Cardiac muscle cell (in vitro differentiated cells and primary cell): ENCODE results near the gene C14orf39. TPM values are rescaled to one million over a fixed set of nuclear protein-coding genes. Genes with fewer than 3 reads are reported as not detected.
"Not testable (repeated sequence)": the region's sequence is repeated elsewhere in the genome, so short reads cannot be mapped to it uniquely, and the experiment has no call there.

Source experiments
- DNase-seq, 2 donors: peaks; one replicate each; pipeline versions ENCODE4 v3.0.0 to v3.0.0-alpha.2; 2010 to 2017; ENCODE audit warnings: low read depth in 1 of 2, low spot score in 1 of 2
- H3K27ac ChIP-seq: fragments of 200-600 bp; sonication (generic); 2 replicates; pipeline ENCODE4 v1.5.1; 2016
- H3K27me3 ChIP-seq: fragments of 200-600 bp; sonication (generic); 2 replicates; pipeline ENCODE4 v1.6.0; 2016; ENCODE audit warnings: control low read depth
- H3K36me3 ChIP-seq: fragments of 200-600 bp; sonication (generic); 2 replicates; pipeline ENCODE4 v1.5.1; 2016; ENCODE audit warnings: control low read depth
- H3K4me1 ChIP-seq: fragments of 200-600 bp; sonication (generic); 2 replicates; pipeline ENCODE4 v1.8.1; 2017; ENCODE audit warnings: low read depth, mild to moderate bottlenecking, mixed run types
- H3K4me3 ChIP-seq: fragments of 200-600 bp; sonication (generic); 2 replicates; pipeline ENCODE4 v1.5.1; 2016; ENCODE audit warnings: mild to moderate bottlenecking
- H3K9me3 ChIP-seq: fragments of 200-600 bp; sonication (generic); 2 replicates; pipeline ENCODE4 v1.5.1; 2017; ENCODE audit warnings: low read depth, mild to moderate bottlenecking, control low read depth
- polyA plus RNA-seq: library from polyadenylated mRNA; unstranded; fragments of >200 nt; fragmentation: Nextera tagmentation; extraction: Ambion mirVana; gene quantifications from 2 replicates; pipeline ENCODE4 v1.2.1, GENCODE V29; 2016
- total RNA-seq: library from RNA; depleted of rRNA; stranded (reverse); fragments of >200 nt; gene quantifications from 2 replicates; pipeline ENCODE4 v1.2.3, GENCODE V29; 2016
- TF ChIP-seq, protein P1 (sequence below): IDR thresholded peaks from 2 replicates; pipeline ENCODE4 v1.5.1; 2012; ENCODE audit warnings: low read depth, mild to moderate bottlenecking, low read length

C14orf39 gene
- total and polyA plus RNA-seq, 2 experiments from 2014 or later = 1.5 to 2.2 TPM

DNA sequence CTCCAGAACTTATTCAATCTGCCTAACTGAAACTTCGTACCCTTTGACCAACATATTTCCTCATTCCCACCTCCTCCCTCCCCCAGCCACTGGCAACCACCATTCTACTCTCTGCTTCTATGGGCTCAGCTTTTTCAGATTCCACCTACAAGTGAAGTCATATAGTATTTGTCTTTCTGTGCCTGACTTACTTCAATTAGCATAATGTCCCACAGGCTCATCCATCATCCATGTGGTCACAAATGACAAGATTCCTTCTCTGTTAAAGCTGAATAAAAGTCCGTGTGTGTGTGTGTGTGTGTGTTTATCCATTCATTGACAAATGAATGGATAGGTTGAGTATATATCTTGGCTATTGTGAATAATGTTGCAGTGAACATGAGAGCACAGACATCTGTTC lies 1.3 kb upstream of the C14orf39 start:
- Histone ChIP-seq H3K4me1 (no peaks in the 10 kb centered on the region), H3K27me3 (peaks cover 52% of the 10 kb centered on the region)

DNA sequence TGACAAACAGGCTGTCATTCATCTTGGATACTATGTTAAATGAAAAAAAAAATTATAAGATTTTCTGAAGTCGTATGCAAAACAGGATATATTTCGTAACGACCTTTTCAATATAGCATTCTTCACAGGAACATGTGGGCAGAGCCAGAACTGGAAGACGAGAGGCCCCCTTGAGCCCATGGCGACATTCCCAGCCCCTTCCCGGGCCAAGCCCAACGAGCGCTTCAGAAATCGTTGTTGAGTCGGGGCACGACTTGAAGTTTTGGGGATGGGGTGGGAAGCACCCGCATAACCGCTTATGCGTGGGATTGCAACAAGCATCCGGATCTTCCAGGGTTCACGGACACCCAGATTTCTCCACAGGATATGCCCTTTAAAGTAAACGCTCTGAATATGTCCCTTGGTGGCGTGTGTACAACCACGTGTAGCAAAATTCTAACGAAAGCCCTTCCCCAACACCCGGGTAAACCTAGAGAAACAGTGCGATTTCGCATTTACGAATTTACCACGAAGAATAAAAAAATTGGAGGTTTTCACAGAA lies 736 bp downstream of the C14orf39 start:
- Histone ChIP-seq H3K9me3 (no peaks in the 10 kb centered on the region), H3K36me3 (no peaks in the 10 kb centered on the region), H3K4me1 (no peaks in the 10 kb centered on the region), H3K27me3 (peaks cover 41% of the 10 kb centered on the region), H3K27ac (no peak overlapping the region), H3K4me3 (peak overlapping the region; percentile 56)
- DNase-seq = peak in 1 of 2 donors; percentile 22
- TF ChIP-seq, protein P1, sequence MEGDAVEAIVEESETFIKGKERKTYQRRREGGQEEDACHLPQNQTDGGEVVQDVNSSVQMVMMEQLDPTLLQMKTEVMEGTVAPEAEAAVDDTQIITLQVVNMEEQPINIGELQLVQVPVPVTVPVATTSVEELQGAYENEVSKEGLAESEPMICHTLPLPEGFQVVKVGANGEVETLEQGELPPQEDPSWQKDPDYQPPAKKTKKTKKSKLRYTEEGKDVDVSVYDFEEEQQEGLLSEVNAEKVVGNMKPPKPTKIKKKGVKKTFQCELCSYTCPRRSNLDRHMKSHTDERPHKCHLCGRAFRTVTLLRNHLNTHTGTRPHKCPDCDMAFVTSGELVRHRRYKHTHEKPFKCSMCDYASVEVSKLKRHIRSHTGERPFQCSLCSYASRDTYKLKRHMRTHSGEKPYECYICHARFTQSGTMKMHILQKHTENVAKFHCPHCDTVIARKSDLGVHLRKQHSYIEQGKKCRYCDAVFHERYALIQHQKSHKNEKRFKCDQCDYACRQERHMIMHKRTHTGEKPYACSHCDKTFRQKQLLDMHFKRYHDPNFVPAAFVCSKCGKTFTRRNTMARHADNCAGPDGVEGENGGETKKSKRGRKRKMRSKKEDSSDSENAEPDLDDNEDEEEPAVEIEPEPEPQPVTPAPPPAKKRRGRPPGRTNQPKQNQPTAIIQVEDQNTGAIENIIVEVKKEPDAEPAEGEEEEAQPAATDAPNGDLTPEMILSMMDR = no peak

More for the DNA sequence above, 1.3 kb upstream of the C14orf39 start:
- H3K4me3 ChIP-seq = no peak overlapping the region
- TF ChIP-seq, protein P1 = no peak
- no peaks in the 10 kb centered on the region for H3K36me3 ChIP-seq
- no peaks in the 10 kb centered on the region for H3K9me3 ChIP-seq
- no peak for DNase-seq
- H3K27ac ChIP-seq = no peak overlapping the region

DNA sequence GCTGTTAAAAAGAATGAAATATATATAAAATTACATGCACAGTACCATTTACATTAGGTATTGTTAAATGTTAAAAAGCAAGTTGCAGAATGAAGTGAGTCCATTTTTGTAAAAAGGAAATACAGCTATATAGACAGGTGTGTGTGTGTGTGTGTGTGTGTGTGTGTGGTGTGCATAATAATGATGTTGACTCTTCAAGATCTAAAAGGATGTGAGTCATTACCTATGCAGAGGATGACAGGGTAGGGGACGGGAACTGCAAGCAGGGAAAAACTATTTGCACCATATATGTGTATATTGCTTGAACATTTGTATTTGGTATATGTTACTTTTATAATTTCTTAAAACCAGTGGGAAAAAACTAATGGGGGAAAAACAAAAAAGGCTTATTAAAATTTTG lies 3.1 kb downstream of the C14orf39 start:
- no peak for DNase-seq
- Histone ChIP-seq H3K27ac (no peak overlapping the region), H3K4me1 (no peaks in the 10 kb centered on the region), H3K36me3 (no peaks in the 10 kb centered on the region), H3K27me3 (peaks cover 17% of the 10 kb centered on the region), H3K9me3 (no peaks in the 10 kb centered on the region), H3K4me3 (no peak overlapping the region)
- TF ChIP-seq, protein P1 = no peak

DNA sequence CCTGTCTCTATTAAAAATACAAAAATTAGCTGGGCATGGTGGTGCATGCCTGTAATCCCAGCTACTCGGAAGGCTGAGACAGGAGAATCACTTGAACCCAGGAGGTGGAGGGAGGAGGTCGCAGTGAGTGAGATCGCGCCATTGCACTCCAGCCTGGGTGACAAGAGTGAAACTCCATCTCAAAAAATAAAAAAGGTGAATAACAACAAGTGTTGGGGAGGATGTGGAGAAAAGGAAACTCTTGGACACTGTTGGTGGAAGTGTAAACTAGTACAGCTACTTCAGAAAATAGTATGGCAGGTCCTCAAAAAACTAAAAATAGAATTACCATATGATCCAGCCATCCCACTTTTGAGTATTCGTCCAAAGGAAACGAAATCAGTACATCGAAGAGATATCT lies 5.6 kb downstream of the C14orf39 start:
- H3K4me1 ChIP-seq, DNase-seq, H3K4me3 ChIP-seq, H3K27ac ChIP-seq, H3K27me3 ChIP-seq, H3K9me3 ChIP-seq, H3K36me3 ChIP-seq: not testable (repeated sequence)

DNA sequence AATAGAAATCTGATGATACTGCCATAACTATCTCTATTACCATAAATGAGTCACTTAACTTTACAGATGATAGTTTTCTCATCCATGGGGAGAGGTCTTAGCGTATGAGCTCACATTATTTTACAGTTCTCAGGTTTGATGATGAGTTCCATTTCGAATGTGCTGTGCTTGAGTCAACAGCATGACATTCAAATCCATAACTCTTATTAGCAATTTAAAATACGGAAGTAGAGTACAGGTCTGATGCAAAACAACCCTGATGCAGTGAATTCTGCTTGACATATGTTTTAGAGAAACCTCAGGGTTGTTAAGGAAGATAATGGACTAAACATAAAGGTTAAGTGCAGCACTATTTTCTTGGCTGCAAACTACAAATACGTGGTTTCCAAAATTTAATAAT lies 30.0 kb downstream of the C14orf39 start:
- no peaks in the 10 kb centered on the region for H3K27me3 ChIP-seq
- no peak for DNase-seq
- H3K9me3 ChIP-seq = no peaks in the 10 kb centered on the region
- no peak overlapping the region for H3K27ac ChIP-seq
- H3K36me3 ChIP-seq = no peaks in the 10 kb centered on the region
- TF ChIP-seq, protein P1 = no peak
- H3K4me1 ChIP-seq = no peaks in the 10 kb centered on the region
- H3K4me3 ChIP-seq = no peak overlapping the region

DNA sequence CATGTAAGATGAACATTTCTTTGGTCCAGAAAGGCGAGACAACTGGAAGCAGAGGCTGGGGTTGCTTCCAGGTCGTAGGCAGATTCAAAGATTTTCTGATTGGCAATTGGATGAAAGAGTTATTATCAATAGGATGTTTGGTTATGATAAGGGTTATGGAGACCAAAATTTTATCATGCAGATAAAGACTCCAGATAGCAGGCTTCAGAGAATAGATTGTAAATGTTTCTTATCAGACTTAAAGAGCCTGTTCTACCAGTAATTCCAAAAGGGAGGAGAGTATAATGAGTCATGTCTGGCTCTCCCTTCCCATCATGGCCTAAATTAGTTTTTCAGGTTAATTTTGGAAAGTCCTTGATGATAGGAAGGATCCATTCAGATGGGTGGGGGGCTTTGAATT lies 55.6 kb downstream of the C14orf39 start:
- Histone ChIP-seq H3K9me3 (no peaks in the 10 kb centered on the region), H3K36me3 (no peaks in the 10 kb centered on the region), H3K4me1 (no peaks in the 10 kb centered on the region), H3K27ac (no peak overlapping the region), H3K4me3 (no peak overlapping the region), H3K27me3 (no peaks in the 10 kb centered on the region)
- TF ChIP-seq, protein P1 = no peak
- DNase-seq = no peak
